SW 1271 (cell line): ENCODE measurements around the gene TP53TG5.
A peak's percentile ranks its signal among the peaks of the same experiment; 100 is the strongest.

Source experiments
- DNase-seq, 2 experiments: peaks; one replicate each; lab custom pipeline; 2025; lab: John Stamatoyannopoulos, UW

TP53TG5 gene

GRCh38 chr20:45323731-45324130 lies 54.4 kb downstream of the TP53TG5 start:
- no peak for DNase-seq

- DNase-seq, result peak in 1 of 2 experiments; percentile 29
These were observed 55.2 kb downstream of the TP53TG5 start for GRCh38 chr20:45322952-45323383.
